ENCODE results near the gene F7. TPM values are rescaled to one million over a fixed set of nuclear protein-coding genes. Genes with fewer than 3 reads are reported as not detected.

The F7 gene
- total RNA-seq, 1 donor from 2014 or later = under 0.01 TPM

DNA sequence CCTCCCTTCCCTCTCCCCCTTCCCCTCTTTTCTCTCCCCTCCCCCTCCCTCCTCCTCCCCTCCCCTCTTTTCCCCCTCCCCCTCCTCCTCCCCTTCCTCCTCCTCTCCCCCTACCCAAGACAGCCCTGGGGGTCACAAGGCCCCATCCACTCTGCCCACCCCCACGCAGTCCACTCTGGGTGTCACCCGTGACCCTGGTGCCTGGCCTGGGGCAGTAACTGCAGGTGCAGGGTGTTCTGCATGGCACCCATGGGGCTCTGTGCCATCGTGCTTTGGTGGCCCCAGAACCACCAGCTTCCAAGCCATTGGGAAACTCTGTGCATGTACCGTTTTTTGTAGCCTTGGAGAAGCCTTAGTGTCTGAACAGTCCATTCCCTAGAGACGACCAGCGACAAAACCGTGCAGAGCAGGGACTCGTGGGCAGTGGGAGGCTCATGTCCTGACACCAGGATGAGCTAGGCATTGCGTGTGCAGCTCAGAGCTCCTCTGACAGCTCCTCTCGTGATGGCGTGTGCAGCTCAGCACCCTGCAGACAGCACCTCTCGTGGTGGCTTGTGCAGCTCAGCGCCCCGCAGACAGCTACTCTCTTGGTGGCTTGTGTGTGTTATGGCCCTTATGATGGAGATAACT is 43.7 kb upstream of the F7 start:
- H3K9ac ChIP-seq (ENCODE audit: low read depth in 1 of 3, low read length in 3 of 3) = no peak overlapping the region
- peaks cover 0 to 4% (median 2%) of the 10 kb centered on the region in 3 donors for H3K4me1 ChIP-seq (ENCODE audit: control insufficient read depth in 3 of 3, insufficient read depth in 3 of 3, low read length in 3 of 3)
- no peaks in the 10 kb centered on the region for H3K36me3 ChIP-seq (ENCODE audit: control insufficient read depth in 3 of 3, insufficient read depth in 3 of 3, low read length in 3 of 3)
- H3K27ac ChIP-seq (ENCODE audit: low read depth, low read length) = no peak overlapping the region
- H3K27me3 ChIP-seq (ENCODE audit: control insufficient read depth in 3 of 3, insufficient read depth in 3 of 3, low read length in 3 of 3) = peaks cover 0 to 15% (median 10%) of the 10 kb centered on the region in 3 donors
- no peaks in the 10 kb centered on the region for H3K9me3 ChIP-seq (ENCODE audit: control insufficient read depth in 3 of 3, low read length in 3 of 3)
- H3K4me3 ChIP-seq (ENCODE audit: low read length in 3 of 3) = no peak overlapping the region

DNA sequence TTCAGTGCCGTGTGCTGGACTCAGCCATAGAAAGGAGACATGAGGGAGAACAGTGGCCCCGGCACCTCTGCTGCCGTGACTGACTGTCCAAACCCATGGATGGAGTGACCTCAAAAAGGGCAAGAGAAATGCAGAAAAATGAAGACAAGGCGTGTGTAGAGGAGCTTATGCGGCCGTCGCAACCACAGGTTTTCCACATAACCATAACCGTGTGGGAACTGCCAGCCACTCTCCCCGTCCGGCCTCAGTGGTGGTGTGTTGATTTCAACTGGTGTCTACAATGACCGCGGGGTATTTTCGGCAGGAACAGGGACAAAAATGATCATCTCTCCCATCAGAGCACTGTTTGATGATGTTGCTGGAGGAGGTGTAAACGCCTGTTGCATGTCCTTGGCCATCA is 42.9 kb upstream of the F7 start:
- H3K9ac ChIP-seq (ENCODE audit: low read depth in 1 of 3, low read length in 3 of 3) = no peak overlapping the region
- H3K36me3 ChIP-seq (ENCODE audit: control insufficient read depth in 3 of 3, insufficient read depth in 3 of 3, low read length in 3 of 3) = no peaks in the 10 kb centered on the region
- H3K4me3 ChIP-seq (ENCODE audit: low read length in 3 of 3) = no peak overlapping the region
- no peak overlapping the region for H3K27ac ChIP-seq (ENCODE audit: low read depth, low read length)
- peaks cover 0 to 15% (median 10%) of the 10 kb centered on the region in 3 donors for H3K27me3 ChIP-seq (ENCODE audit: control insufficient read depth in 3 of 3, insufficient read depth in 3 of 3, low read length in 3 of 3)
- no peaks in the 10 kb centered on the region for H3K9me3 ChIP-seq (ENCODE audit: control insufficient read depth in 3 of 3, low read length in 3 of 3)
- peaks cover 0 to 4% (median 2%) of the 10 kb centered on the region in 3 donors for H3K4me1 ChIP-seq (ENCODE audit: control insufficient read depth in 3 of 3, insufficient read depth in 3 of 3, low read length in 3 of 3)

DNA sequence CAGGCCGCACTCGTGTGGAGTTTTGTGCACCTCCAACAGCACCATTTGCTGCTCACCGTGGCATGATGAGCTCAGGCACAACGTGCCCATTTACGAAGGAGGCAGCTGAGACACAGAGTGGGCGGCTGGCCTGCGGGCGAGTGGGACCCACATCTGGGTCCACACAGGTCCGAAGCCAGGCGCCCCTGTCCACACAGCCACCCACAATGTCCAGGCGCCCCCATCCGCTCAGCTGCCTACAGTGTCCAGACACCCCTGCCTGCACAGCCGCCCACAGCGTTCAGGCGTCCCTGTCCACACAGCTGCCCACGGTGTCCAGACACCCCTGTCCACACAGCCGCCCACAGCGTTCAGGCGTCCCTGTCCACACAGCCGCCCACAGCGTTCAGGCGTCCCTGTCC is 42.5 kb upstream of the F7 start:
- Histone ChIP-seq H3K9ac (ENCODE audit: low read depth in 1 of 3, low read length in 3 of 3) (no peak overlapping the region), H3K4me3 (ENCODE audit: low read length in 3 of 3) (no peak overlapping the region), H3K4me1 (ENCODE audit: control insufficient read depth in 3 of 3, insufficient read depth in 3 of 3, low read length in 3 of 3) (peaks cover 0 to 4% (median 2%) of the 10 kb centered on the region in 3 donors), H3K9me3 (ENCODE audit: control insufficient read depth in 3 of 3, low read length in 3 of 3) (no peaks in the 10 kb centered on the region), H3K27ac (ENCODE audit: low read depth, low read length) (no peak overlapping the region), H3K36me3 (ENCODE audit: control insufficient read depth in 3 of 3, insufficient read depth in 3 of 3, low read length in 3 of 3) (no peaks in the 10 kb centered on the region), H3K27me3 (ENCODE audit: control insufficient read depth in 3 of 3, insufficient read depth in 3 of 3, low read length in 3 of 3) (peaks cover 0 to 15% (median 10%) of the 10 kb centered on the region in 3 donors)

DNA sequence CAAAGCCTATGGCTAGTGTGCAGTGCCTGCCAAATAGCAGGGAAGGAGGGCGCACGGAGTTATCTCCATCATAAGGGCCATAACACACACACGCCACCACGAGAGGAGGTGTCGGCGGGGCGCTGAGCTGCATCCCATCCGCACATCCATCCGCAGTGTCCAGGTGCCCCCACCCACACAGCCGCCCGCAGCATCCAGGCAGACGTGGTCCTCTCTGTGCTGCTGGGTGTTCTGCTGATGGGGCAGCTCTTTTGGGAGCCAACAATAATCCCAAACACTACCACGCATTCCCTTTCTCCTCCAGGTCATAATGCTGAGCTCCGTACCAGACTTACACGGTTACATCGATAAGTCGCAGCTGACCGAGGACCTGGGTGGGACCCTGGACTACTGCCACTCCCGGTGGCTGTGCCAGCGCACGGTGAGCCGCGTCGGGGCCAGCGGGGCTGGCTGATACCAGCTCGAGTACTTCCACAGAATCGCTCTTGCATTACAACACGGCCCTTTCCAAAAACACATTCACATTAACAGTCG is 41.5 kb upstream of the F7 start:
- H3K27ac ChIP-seq (ENCODE audit: low read depth, low read length) = no peak overlapping the region
- no peak overlapping the region for H3K4me3 ChIP-seq (ENCODE audit: low read length in 3 of 3)
- H3K9me3 ChIP-seq (ENCODE audit: control insufficient read depth in 3 of 3, low read length in 3 of 3) = no peaks in the 10 kb centered on the region
- H3K36me3 ChIP-seq (ENCODE audit: control insufficient read depth in 3 of 3, insufficient read depth in 3 of 3, low read length in 3 of 3) = no peaks in the 10 kb centered on the region
- H3K9ac ChIP-seq (ENCODE audit: low read depth in 1 of 3, low read length in 3 of 3) = no peak overlapping the region
- peaks cover 0 to 15% (median 10%) of the 10 kb centered on the region in 3 donors for H3K27me3 ChIP-seq (ENCODE audit: control insufficient read depth in 3 of 3, insufficient read depth in 3 of 3, low read length in 3 of 3)
- H3K4me1 ChIP-seq (ENCODE audit: control insufficient read depth in 3 of 3, insufficient read depth in 3 of 3, low read length in 3 of 3) = peaks cover 0 to 4% (median 2%) of the 10 kb centered on the region in 3 donors

DNA sequence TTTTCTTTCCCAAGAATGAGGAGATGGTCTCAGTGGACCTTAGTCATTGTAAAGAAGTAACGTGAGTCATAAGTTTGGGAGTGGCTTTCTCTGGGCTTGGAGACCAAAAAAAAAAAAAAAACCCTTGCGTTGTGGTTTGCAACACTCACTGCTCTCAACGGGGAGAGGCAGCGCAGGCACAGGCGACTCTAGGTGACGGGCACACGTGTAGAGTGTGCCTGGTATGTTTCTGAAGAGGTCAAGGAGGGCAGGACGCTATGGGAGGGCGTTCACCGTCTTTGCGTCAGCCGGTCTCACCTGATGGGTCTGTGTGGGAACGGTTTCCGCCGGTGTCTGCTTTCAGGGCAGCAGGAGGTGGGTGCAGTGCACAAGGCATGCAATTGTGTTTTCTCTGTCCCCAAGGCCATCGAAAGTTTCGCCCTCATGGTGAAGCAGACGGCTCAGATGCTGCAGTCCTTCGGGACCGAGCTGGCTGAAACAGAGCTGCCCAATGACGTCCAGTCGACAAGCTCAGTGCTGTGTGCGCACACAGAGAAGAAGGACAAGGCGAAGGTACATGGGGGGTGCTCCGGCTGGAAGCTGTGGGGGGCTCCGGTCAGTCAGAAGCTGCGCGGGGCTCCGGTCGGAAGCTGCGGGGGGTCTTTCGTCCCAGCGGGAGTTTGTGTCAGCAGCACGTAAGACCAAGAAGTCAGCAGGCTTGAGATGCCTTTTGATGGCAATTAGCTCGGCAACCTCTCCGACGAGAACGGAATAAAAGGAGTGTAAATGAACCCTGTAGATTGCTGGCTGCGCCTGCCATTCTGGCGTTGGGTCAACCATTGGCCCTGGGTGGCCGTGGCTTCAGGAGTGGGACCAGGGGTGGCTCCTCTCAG is 40.8 kb upstream of the F7 start:
- Histone ChIP-seq H3K36me3 (ENCODE audit: control insufficient read depth in 3 of 3, insufficient read depth in 3 of 3, low read length in 3 of 3) (no peaks in the 10 kb centered on the region), H3K27ac (ENCODE audit: low read depth, low read length) (no peak overlapping the region), H3K9ac (ENCODE audit: low read depth in 1 of 3, low read length in 3 of 3) (peak overlapping the region in 1 of 3 donors; percentile 16), H3K9me3 (ENCODE audit: control insufficient read depth in 3 of 3, low read length in 3 of 3) (no peaks in the 10 kb centered on the region), H3K4me1 (ENCODE audit: control insufficient read depth in 3 of 3, insufficient read depth in 3 of 3, low read length in 3 of 3) (peaks cover 0 to 4% (median 2%) of the 10 kb centered on the region in 3 donors), H3K4me3 (ENCODE audit: low read length in 3 of 3) (peak overlapping the region in 2 of 3 donors; percentile 33 to 60), H3K27me3 (ENCODE audit: control insufficient read depth in 3 of 3, insufficient read depth in 3 of 3, low read length in 3 of 3) (peaks cover 0 to 15% (median 10%) of the 10 kb centered on the region in 3 donors)

DNA sequence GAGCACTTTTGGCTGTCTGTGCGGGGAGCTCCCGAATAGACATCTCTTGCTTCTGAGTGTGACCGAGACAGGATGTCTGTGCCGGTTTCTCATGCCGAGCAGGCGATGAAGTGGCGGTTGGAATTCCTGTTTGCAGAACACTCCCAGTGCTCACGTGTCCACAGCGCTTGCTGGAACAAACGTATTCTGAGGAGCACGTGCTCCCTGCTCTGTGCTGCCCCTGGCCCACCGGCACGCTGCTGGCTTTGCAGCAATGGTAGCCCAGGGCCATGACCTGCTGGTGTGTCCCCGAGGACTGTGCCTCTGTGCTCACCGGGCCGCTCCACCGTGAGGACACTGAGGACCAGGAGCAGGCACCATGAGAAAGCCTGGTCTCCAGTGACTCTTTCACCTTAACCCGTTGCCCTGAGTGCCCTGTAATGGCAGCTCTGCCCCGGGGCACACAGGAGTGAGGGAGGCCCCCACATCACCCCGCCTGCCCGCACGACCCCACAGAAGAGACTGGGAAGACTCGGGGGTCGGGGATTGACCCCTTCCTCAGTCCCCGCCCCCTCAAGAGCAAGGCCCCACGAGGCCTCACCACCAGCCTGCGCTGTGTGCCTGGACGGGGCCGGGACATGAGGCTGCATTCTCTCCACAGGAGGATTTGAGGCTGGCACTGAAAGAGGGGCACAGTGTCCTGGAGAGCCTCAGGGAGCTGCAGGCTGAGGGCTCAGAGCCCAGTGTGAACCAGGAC is 40.0 kb upstream of the F7 start:
- peaks cover 0 to 15% (median 10%) of the 10 kb centered on the region in 3 donors for H3K27me3 ChIP-seq (ENCODE audit: control insufficient read depth in 3 of 3, insufficient read depth in 3 of 3, low read length in 3 of 3)
- no peak overlapping the region for H3K9ac ChIP-seq (ENCODE audit: low read depth in 1 of 3, low read length in 3 of 3)
- H3K4me3 ChIP-seq (ENCODE audit: low read length in 3 of 3) = peak overlapping the region in 2 of 3 donors; percentile 29 to 33
- H3K4me1 ChIP-seq (ENCODE audit: control insufficient read depth in 3 of 3, insufficient read depth in 3 of 3, low read length in 3 of 3) = peaks cover 0 to 4% (median 2%) of the 10 kb centered on the region in 3 donors
- no peaks in the 10 kb centered on the region for H3K36me3 ChIP-seq (ENCODE audit: control insufficient read depth in 3 of 3, insufficient read depth in 3 of 3, low read length in 3 of 3)
- H3K9me3 ChIP-seq (ENCODE audit: control insufficient read depth in 3 of 3, low read length in 3 of 3) = no peaks in the 10 kb centered on the region
- H3K27ac ChIP-seq (ENCODE audit: low read depth, low read length) = no peak overlapping the region

DNA sequence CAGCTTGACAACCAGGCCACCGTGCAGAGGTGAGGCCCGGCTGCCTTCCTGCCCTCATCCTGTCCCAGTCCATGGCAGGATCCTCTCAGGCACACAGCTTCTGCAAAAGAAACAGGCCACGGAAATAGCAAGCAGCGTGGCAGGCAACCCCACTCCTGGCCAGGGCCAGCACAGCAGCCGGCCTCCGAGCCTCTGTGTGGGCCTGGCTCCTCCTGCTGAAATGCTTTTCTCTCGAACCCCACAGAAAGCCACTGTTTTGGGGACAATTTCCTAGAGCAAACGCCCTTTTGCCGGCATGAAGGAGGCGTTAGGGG is 39.5 kb upstream of the F7 start:
- H3K36me3 ChIP-seq (ENCODE audit: control insufficient read depth in 3 of 3, insufficient read depth in 3 of 3, low read length in 3 of 3) = no peaks in the 10 kb centered on the region
- H3K9me3 ChIP-seq (ENCODE audit: control insufficient read depth in 3 of 3, low read length in 3 of 3) = no peaks in the 10 kb centered on the region
- no peak overlapping the region for H3K9ac ChIP-seq (ENCODE audit: low read depth in 1 of 3, low read length in 3 of 3)
- H3K27me3 ChIP-seq (ENCODE audit: control insufficient read depth in 3 of 3, insufficient read depth in 3 of 3, low read length in 3 of 3) = peaks cover 0 to 15% (median 10%) of the 10 kb centered on the region in 3 donors
- H3K27ac ChIP-seq (ENCODE audit: low read depth, low read length) = no peak overlapping the region
- peaks cover 0 to 4% (median 2%) of the 10 kb centered on the region in 3 donors for H3K4me1 ChIP-seq (ENCODE audit: control insufficient read depth in 3 of 3, insufficient read depth in 3 of 3, low read length in 3 of 3)
- no peak overlapping the region for H3K4me3 ChIP-seq (ENCODE audit: low read length in 3 of 3)

DNA sequence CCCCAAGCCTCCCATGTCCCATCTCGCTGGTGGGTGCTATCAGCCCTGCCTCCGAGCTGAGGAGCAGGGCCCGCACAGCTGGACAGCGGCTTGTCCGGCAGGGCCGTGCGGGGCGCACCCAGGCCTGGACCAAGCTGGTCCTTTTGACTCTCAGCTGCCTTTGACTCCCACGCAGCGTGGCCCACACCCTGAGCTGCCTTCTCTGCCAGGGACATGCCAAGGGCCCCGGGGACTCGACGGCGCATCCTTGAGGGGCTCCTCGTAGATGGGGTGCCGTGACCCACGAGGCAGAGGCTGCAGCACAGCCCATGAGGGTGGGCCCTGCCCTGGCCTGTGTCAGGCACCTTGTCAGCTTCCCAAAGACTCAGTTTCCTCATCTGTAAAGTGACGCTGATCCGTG is 38.8 kb upstream of the F7 start:
- H3K9ac ChIP-seq (ENCODE audit: low read depth in 1 of 3, low read length in 3 of 3) = no peak overlapping the region
- peaks cover 0 to 15% (median 10%) of the 10 kb centered on the region in 3 donors for H3K27me3 ChIP-seq (ENCODE audit: control insufficient read depth in 3 of 3, insufficient read depth in 3 of 3, low read length in 3 of 3)
- no peak overlapping the region for H3K4me3 ChIP-seq (ENCODE audit: low read length in 3 of 3)
- H3K36me3 ChIP-seq (ENCODE audit: control insufficient read depth in 3 of 3, insufficient read depth in 3 of 3, low read length in 3 of 3) = no peaks in the 10 kb centered on the region
- H3K27ac ChIP-seq (ENCODE audit: low read depth, low read length) = no peak overlapping the region
- H3K9me3 ChIP-seq (ENCODE audit: control insufficient read depth in 3 of 3, low read length in 3 of 3) = no peaks in the 10 kb centered on the region
- peaks cover 0 to 4% (median 2%) of the 10 kb centered on the region in 3 donors for H3K4me1 ChIP-seq (ENCODE audit: control insufficient read depth in 3 of 3, insufficient read depth in 3 of 3, low read length in 3 of 3)

DNA sequence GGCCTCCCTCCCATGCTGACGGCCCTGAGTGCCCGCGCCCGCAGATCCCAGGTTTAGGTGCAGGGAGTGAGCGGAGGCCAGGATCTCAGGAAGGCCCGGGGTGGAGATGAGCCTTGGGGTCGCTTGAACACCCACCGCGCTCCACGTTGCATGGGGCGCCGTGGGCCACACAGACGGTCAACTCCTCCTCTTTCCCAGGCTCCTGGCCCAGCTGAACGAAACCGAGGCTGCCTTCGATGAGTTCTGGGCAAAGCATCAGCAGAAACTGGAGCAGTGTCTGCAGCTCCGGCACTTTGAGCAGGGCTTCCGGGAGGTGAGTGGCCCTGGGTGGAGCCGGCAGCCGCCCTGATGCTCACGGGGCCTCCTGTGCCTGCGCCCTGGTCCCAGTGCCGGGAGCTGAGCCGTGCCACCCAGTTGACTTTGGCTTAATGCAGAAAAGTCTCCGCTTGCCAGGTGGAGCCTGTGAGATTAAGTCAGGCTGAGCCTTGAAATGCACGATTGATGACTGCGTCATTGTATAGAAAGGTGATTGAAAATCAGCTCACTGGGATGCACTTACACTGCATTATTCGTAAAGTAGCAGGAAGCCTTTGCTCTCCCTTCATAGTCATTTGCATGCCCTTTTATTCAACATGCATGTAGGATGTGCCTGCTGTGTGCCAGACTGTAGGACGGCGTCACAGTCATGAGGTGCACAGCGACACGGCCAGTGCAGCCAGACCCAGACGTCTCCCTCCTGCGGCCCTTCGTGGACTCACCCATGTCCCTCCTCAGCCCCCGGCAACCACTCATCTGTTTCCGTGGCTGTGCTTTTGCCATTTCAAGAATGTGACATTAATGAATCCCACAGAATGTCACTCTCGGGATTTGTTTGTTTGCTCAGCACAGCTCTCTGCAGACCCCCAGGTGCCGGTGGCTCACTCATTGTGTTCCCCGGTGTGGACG is 35.5 kb upstream of the F7 start:
- Histone ChIP-seq H3K4me3 (ENCODE audit: low read length in 3 of 3) (no peak overlapping the region), H3K27ac (ENCODE audit: low read depth, low read length) (no peak overlapping the region), H3K36me3 (ENCODE audit: control insufficient read depth in 3 of 3, insufficient read depth in 3 of 3, low read length in 3 of 3) (no peaks in the 10 kb centered on the region), H3K9me3 (ENCODE audit: control insufficient read depth in 3 of 3, low read length in 3 of 3) (no peaks in the 10 kb centered on the region), H3K27me3 (ENCODE audit: control insufficient read depth in 3 of 3, insufficient read depth in 3 of 3, low read length in 3 of 3) (peaks cover 0 to 5% (median 4%) of the 10 kb centered on the region in 3 donors), H3K4me1 (ENCODE audit: control insufficient read depth in 3 of 3, insufficient read depth in 3 of 3, low read length in 3 of 3) (no peaks in the 10 kb centered on the region), H3K9ac (ENCODE audit: low read depth in 1 of 3, low read length in 3 of 3) (no peak overlapping the region)

Data from skeletal muscle tissue (tissue), 4 donors.